Neural progenitor cell (in vitro differentiated cells): ENCODE results near the gene RAB40AL. TPM values are rescaled to one million over a fixed set of nuclear protein-coding genes. Genes with fewer than 3 reads are reported as not detected.
"Not testable (repeated sequence)": the region's sequence is repeated elsewhere in the genome, so short reads cannot be mapped to it uniquely, and the experiment has no call there.

Source experiments
- DNase-seq: peaks from one replicate; pipeline ENCODE4 v3.0.0-alpha.2; 2016; ENCODE audit warnings: low spot score
- H2AFZ ChIP-seq: fragments of 200-600 bp; sonication (generic); replicated peaks from 2 replicates; pipeline ENCODE4 v1.6.1; 2016; ENCODE audit warnings: antibody characterized with exemption
- H3F3A ChIP-seq: fragments of 200-600 bp; sonication (generic); 2 replicates; pipeline ENCODE4 v1.6.1; 2016; ENCODE audit warnings: antibody characterized with exemption, low read depth
- H3K27ac ChIP-seq: fragments of 200-600 bp; sonication (generic); 2 replicates; pipeline ENCODE4 v1.5.1; 2016; ENCODE audit warnings: mild to moderate bottlenecking
- H3K27me3 ChIP-seq: fragments of 200-600 bp; sonication (generic); 2 replicates; pipeline ENCODE4 v1.6.1; 2016; ENCODE audit warnings: mild to moderate bottlenecking, moderate library complexity
- H3K36me3 ChIP-seq: fragments of 200-600 bp; sonication (generic); 2 replicates; pipeline ENCODE4 v1.5.1; 2016
- H3K4me1 ChIP-seq: fragments of 200-600 bp; sonication (generic); 2 replicates; pipeline ENCODE4 v1.6.1; 2016; ENCODE audit warnings: mixed run types
- H3K4me2 ChIP-seq: fragments of 200-600 bp; sonication (generic); 2 replicates; pipeline ENCODE4 v1.6.1; 2016
- H3K4me3 ChIP-seq: fragments of 200-600 bp; sonication (generic); 2 replicates; pipeline ENCODE4 v1.5.1; 2016
- H3K79me2 ChIP-seq: fragments of 200-600 bp; sonication (generic); 2 replicates; pipeline ENCODE4 v1.6.1; 2016; ENCODE audit warnings: low read depth
- H3K9ac ChIP-seq: fragments of 200-600 bp; sonication (generic); 2 replicates; pipeline ENCODE4 v1.6.1; 2016
- H3K9me3 ChIP-seq: fragments of 200-600 bp; sonication (generic); 2 replicates; pipeline ENCODE4 v1.5.1; 2016; ENCODE audit warnings: low read depth
- H4K20me1 ChIP-seq: fragments of 200-600 bp; sonication (generic); 2 replicates; pipeline ENCODE4 v1.6.1; 2016; ENCODE audit warnings: low read depth
- H3K27ac Mint-ChIP-seq: 3 replicates; pipeline ENCODE4 v1.8.0; 2021; ENCODE audit warnings: mixed read lengths
- H3K27me3 Mint-ChIP-seq: 2 replicates; pipeline ENCODE4 v1.8.0; 2022; ENCODE audit warnings: low read depth, mild to moderate bottlenecking, inconsistent platforms, moderate library complexity, mixed read lengths; ENCODE audit not compliant: insufficient read depth
- H3K36me3 Mint-ChIP-seq: 3 replicates; pipeline ENCODE4 v1.8.0; 2021; ENCODE audit warnings: mixed read lengths
- H3K4me1 Mint-ChIP-seq: 3 replicates; pipeline ENCODE4 v1.8.0; 2021; ENCODE audit warnings: mixed read lengths
- H3K4me3 Mint-ChIP-seq: 3 replicates; pipeline ENCODE4 v1.8.0; 2021; ENCODE audit warnings: mild to moderate bottlenecking, moderate library complexity, mixed read lengths
- H3K9me3 Mint-ChIP-seq: 3 replicates; pipeline ENCODE4 v1.8.0; 2020; ENCODE audit warnings: mixed read lengths
- EZH2 ChIP-seq: fragments of 200-600 bp; sonication (generic); IDR thresholded peaks from 2 replicates; pipeline ENCODE4 v1.6.1; 2017; ENCODE audit warnings: antibody characterized with exemption, mild to moderate bottlenecking, moderate library complexity
- EZH2phosphoT487 ChIP-seq: fragments of 200-600 bp; sonication (generic); IDR thresholded peaks from 2 replicates; pipeline ENCODE4 v1.6.1; 2017; ENCODE audit warnings: antibody characterized with exemption
- total RNA-seq: library from RNA; depleted of rRNA; stranded (reverse); fragments of >200 nt; gene quantifications from 2 replicates; pipeline ENCODE4 v1.2.3, GENCODE V29; 2015; ENCODE audit warnings: low replicate concordance
- TF ChIP-seq, protein P1 (sequence below): fragments of 200-600 bp; sonication (generic); IDR thresholded peaks from 2 replicates; pipeline ENCODE4 v1.5.1; 2017; ENCODE audit warnings: antibody characterized with exemption, mild to moderate bottlenecking

Gene RAB40AL, protein sequence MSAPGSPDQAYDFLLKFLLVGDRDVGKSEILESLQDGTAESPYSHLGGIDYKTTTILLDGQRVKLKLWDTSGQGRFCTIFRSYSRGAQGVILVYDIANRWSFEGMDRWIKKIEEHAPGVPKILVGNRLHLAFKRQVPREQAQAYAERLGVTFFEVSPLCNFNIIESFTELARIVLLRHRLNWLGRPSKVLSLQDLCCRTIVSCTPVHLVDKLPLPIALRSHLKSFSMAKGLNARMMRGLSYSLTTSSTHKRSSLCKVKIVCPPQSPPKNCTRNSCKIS
- total RNA-seq: 0.31 TPM in 1 of 2 replicates, not detected in the other

DNA sequence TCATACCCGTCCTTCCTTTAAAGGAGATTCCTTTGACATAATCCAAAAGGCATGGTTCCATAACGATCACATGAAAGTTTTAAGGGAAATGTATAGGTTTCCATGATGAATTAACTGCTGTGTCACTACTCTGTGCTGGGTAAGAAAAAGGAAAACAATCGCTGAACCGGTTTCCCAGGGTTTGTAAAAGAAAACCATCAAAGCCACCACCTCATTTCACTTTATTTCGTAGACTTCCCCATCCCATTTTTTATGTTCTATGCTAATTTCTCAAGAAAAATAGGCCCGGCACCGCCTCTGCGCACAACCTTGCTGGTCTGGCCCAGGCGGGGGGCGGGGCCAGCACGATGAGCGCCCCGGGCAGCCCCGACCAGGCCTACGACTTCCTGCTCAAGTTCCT, at the start of gene RAB40AL:
Gene RAB40AL, plus strand, starts transcription at position 301 of the 400 bp plus-strand sequence. Its CDS starts 47 bp downstream, at position 348.
- H4K20me1 ChIP-seq, H3K36me3 ChIP-seq, DNase-seq, H2AFZ ChIP-seq, H3K9ac ChIP-seq, H3K4me1 Mint-ChIP-seq, H3F3A ChIP-seq, H3K4me2 ChIP-seq, H3K4me3 Mint-ChIP-seq, H3K36me3 Mint-ChIP-seq, H3K27ac ChIP-seq, H3K9me3 Mint-ChIP-seq, H3K4me1 ChIP-seq, H3K27me3 ChIP-seq, H3K27ac Mint-ChIP-seq, H3K27me3 Mint-ChIP-seq, H3K9me3 ChIP-seq, H3K4me3 ChIP-seq, H3K79me2 ChIP-seq: not testable (repeated sequence)

DNA sequence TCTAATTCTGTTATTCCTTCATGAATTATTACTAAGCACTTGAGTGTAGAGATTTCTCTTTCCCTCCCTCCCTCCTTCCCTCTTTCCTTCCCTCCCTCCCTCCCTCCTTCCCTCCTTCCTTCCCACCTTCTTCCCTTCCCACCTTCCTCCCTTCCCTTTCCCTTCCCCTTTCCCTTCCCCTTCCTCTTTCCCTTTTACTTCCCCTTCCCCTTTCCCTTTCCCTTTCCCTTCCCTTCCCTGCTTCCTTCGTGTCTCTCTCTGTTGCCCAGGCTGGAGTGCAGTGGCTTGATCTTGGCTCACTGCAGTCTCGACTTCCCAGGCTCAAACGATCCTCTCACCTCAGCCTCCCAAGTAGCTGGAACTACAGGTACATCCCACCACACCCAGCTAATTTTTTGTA, 49.4 kb upstream of the RAB40AL start:
- Histone ChIP-seq H3K4me2 (no peak overlapping the region), H4K20me1 (no peaks in the 10 kb centered on the region), H3K27ac (no peak overlapping the region), H3K79me2 (no peaks in the 10 kb centered on the region), H3F3A (no peaks in the 10 kb centered on the region), H3K4me3 (no peak overlapping the region), H3K9ac (no peak overlapping the region), H3K9me3 (no peaks in the 10 kb centered on the region), H3K36me3 (no peaks in the 10 kb centered on the region), H3K27me3 (no peaks in the 10 kb centered on the region), H3K4me1 (no peaks in the 10 kb centered on the region), H2AFZ (no peak overlapping the region)
- Mint-ChIP-seq H3K36me3 (peaks cover 4% of the 10 kb centered on the region), H3K4me1 (no peaks in the 10 kb centered on the region), H3K4me3 (no peak overlapping the region), H3K27me3 (no peaks in the 10 kb centered on the region), H3K27ac (no peak overlapping the region), H3K9me3 (peaks cover 4% of the 10 kb centered on the region)
- TF ChIP-seq, protein P1, sequence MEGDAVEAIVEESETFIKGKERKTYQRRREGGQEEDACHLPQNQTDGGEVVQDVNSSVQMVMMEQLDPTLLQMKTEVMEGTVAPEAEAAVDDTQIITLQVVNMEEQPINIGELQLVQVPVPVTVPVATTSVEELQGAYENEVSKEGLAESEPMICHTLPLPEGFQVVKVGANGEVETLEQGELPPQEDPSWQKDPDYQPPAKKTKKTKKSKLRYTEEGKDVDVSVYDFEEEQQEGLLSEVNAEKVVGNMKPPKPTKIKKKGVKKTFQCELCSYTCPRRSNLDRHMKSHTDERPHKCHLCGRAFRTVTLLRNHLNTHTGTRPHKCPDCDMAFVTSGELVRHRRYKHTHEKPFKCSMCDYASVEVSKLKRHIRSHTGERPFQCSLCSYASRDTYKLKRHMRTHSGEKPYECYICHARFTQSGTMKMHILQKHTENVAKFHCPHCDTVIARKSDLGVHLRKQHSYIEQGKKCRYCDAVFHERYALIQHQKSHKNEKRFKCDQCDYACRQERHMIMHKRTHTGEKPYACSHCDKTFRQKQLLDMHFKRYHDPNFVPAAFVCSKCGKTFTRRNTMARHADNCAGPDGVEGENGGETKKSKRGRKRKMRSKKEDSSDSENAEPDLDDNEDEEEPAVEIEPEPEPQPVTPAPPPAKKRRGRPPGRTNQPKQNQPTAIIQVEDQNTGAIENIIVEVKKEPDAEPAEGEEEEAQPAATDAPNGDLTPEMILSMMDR: no peak
- TF ChIP-seq EZH2phosphoT487: no peak
- no peak for TF ChIP-seq EZH2
- DNase-seq: no peak

DNA sequence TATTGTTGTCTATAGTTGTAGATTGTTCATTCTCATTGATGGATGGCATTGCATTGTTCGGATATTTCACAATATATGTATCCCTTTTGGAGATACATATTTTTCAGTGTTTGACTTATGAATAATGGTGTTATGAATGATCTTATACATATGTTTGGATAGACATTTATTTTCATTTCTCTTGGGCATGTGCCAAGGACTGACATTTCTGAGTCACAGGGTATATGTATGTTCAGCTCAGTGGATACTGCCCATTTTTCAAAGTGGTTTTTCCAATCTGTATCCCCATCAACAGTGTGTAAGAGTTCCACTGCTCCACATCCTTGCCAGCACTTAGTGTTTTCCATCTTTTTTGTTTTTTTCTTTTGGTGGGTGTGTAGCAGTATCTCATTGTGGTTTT, 45.0 kb upstream of the RAB40AL start:
- no peak overlapping the region for H3K27ac ChIP-seq
- peaks cover 1% of the 10 kb centered on the region for H3K36me3 Mint-ChIP-seq
- no peaks in the 10 kb centered on the region for H3K79me2 ChIP-seq
- no peak overlapping the region for H3K9ac ChIP-seq
- no peaks in the 10 kb centered on the region for H3K4me1 Mint-ChIP-seq
- H3K4me3 ChIP-seq: no peak overlapping the region
- no peaks in the 10 kb centered on the region for H4K20me1 ChIP-seq
- TF ChIP-seq EZH2phosphoT487 (no peak), EZH2 (no peak)
- TF ChIP-seq, protein P1: no peak
- no peak overlapping the region for H3K4me3 Mint-ChIP-seq
- H3F3A ChIP-seq: no peaks in the 10 kb centered on the region
- no peaks in the 10 kb centered on the region for H3K36me3 ChIP-seq
- no peaks in the 10 kb centered on the region for H3K27me3 ChIP-seq
- peaks cover 2% of the 10 kb centered on the region for H3K9me3 Mint-ChIP-seq
- H3K4me1 ChIP-seq: no peaks in the 10 kb centered on the region
- no peaks in the 10 kb centered on the region for H3K27me3 Mint-ChIP-seq
- DNase-seq: no peak
- no peaks in the 10 kb centered on the region for H3K9me3 ChIP-seq
- H3K4me2 ChIP-seq: no peak overlapping the region
- no peak overlapping the region for H2AFZ ChIP-seq
- no peak overlapping the region for H3K27ac Mint-ChIP-seq
